MM.1S (cell line): ENCODE measurements around the gene SUFU.

ENCODE experiments used
- EZH2 ChIP-seq: fragments of 300-600 bp; sonication (generic); optimal IDR thresholded peaks from 2 replicates; pipeline ENCODE3; 2017; ENCODE audit warnings: low read depth, mild to moderate bottlenecking, antibody characterized with exemption, low read length, mixed read lengths
- EZH2phosphoT487 ChIP-seq: fragments of 300-600 bp; sonication (generic); IDR thresholded peaks from 2 replicates; pipeline ENCODE4 v1.6.1; 2018; ENCODE audit warnings: antibody characterized with exemption, low read length
- TF ChIP-seq, protein P1 (sequence below): fragments of 300-600 bp; sonication (generic); IDR thresholded peaks from 2 replicates; pipeline ENCODE4 v1.5.1; 2016; ENCODE audit warnings: antibody characterized with exemption, low read length, mixed read lengths

DNA sequence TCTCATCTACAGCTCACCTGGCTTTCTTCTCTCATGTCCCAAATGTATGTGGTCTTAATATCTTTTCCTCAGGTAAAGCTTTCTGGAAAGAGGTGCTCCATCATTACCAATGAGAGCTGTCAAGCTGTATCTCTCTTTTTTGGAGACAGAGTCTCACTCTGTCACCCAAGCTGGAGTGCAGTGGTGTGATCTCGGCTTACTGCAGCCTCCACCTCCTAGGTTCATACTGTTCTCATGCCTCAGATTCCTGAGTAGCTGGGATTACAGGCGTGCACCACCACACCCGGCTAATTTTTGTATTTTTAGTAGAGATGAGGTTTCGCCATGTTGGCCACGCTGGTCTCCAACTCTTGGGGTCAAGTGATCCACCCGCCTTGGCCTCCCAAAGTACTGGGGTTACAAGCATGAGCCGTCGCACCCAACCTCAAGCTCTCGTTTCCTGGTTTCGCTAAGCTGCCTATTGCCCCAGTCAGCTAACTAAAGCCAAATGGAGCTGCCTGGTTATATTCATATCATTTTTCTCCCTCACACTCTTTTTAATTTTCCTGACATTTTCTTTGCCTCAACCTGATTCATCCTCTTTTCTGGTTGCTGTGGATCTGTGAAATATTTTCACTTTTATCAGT lies 60.5 kb downstream of the SUFU start:
- TF ChIP-seq EZH2 (no peak), EZH2phosphoT487 (no peak)
- TF ChIP-seq, protein P1, sequence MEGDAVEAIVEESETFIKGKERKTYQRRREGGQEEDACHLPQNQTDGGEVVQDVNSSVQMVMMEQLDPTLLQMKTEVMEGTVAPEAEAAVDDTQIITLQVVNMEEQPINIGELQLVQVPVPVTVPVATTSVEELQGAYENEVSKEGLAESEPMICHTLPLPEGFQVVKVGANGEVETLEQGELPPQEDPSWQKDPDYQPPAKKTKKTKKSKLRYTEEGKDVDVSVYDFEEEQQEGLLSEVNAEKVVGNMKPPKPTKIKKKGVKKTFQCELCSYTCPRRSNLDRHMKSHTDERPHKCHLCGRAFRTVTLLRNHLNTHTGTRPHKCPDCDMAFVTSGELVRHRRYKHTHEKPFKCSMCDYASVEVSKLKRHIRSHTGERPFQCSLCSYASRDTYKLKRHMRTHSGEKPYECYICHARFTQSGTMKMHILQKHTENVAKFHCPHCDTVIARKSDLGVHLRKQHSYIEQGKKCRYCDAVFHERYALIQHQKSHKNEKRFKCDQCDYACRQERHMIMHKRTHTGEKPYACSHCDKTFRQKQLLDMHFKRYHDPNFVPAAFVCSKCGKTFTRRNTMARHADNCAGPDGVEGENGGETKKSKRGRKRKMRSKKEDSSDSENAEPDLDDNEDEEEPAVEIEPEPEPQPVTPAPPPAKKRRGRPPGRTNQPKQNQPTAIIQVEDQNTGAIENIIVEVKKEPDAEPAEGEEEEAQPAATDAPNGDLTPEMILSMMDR: no peak
